GM19238 (cell line): Measurements from ENCODE around the gene CRABP1.

Experiments used
- DNase-seq: peaks from one replicate; pipeline ENCODE4 v3.0.0; 2011; ENCODE audit warnings: low spot score; ENCODE audit not compliant: insufficient read length

Gene CRABP1

DNA sequence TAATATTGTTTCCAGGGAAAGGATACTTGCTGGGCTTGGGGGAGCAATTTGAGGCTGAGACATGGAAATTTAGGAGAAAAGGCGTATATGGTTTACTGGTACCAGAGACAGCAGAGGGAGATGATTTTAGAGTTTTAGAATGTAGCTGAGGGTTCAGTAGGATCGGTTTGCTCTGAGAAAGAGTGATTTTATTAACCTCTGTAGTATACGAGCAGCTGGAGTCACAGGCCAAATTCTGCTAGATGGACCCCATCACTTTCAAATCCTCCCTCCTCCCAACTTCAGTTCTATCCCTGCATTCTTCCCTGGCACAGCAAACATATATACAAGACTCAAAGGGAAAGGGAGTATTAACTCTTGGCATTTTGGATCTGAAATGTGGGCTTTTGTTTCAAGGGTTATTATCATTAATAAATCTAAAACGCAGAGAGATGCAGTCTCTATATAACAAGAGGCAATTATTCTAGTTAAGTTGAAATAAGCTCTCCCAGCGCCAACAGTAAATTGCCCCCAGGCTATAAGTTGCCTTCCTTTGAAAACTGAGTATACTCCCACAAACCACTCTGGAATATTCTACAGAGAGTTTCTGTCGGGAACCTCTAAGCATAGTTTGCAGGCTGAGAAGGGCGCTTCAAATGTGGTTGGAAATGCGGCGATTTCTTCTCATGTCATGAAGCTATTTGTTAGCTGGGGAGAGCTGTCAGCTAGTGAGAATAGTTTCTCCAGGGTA is 5.4 kb downstream of the CRABP1 start:
- DNase-seq: no peak

- no peak for DNase-seq
These were observed 7.7 kb downstream of the CRABP1 start for GRCh38 chr15:78347586-78348543.

GRCh38 chr15:78350058-78350457 is 9.9 kb downstream of the CRABP1 start:
- no peak for DNase-seq

GRCh38 chr15:78351539-78351938 is 11.4 kb downstream of the CRABP1 start:
- DNase-seq: no peak

- DNase-seq: no peak
These were observed 12.9 kb downstream of the CRABP1 start for GRCh38 chr15:78353093-78353492.

- no peak for DNase-seq
These were observed 15.0 kb downstream of the CRABP1 start for GRCh38 chr15:78355177-78355576.

GRCh38 chr15:78358102-78358870 is 18.1 kb downstream of the CRABP1 start:
- no peak for DNase-seq

DNA sequence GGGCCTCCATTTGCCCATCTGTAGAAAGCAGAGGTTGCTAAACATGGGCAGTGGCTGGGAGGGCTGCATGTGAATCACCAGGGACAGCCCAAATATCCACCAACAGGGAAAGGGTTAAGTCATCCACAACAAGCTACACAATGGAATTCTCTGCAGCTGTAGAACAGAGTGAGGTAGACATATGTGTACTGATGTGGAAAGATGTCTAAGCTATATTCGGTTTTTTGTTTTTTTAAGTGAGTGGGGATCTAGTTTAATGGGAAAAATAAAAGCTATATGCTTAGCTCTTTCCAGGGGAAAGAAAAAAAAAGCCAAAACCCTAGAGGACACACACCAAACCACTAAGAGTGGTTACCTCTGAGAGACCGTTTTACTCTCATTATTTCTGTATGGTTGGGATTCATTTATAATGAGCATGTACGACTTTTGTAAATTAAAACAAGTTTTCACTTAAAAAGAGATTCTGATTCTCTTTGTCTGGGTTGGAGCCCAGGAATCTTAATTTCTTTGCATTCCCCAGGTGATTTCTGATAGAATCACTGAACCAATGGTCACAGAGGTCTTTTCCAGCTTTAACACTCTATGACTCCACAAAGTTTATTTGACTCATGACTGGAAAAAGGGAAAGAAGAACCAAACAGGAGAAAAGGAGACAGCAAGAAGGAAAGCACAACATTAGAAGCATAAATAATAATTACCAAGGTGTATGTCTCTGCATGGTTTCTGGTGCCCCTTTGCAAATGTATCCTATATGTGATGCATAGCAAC is 19.1 kb downstream of the CRABP1 start:
- DNase-seq: no peak

DNA sequence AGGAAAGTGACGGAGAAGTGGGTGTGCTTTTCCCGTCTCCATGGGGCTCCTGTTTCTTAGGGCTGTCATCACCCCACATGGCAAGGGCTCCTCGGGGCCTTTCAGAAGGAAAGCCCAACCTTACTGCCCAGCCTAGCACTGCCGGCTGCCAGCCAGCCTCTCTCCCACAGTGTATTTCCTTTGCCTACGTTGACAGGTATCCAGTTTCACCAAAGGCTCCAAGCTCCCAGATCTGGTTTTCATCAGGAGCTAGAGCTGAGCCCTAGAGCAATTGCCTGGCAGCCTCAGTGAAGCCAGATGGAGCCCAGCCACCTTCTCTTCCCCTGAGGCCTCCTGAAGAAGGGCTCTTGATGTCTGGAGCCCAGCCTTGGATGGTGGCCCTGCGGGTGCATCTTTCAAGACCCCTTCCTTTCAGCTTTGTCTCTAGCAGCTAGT is 20.2 kb downstream of the CRABP1 start:
- no peak for DNase-seq

DNA sequence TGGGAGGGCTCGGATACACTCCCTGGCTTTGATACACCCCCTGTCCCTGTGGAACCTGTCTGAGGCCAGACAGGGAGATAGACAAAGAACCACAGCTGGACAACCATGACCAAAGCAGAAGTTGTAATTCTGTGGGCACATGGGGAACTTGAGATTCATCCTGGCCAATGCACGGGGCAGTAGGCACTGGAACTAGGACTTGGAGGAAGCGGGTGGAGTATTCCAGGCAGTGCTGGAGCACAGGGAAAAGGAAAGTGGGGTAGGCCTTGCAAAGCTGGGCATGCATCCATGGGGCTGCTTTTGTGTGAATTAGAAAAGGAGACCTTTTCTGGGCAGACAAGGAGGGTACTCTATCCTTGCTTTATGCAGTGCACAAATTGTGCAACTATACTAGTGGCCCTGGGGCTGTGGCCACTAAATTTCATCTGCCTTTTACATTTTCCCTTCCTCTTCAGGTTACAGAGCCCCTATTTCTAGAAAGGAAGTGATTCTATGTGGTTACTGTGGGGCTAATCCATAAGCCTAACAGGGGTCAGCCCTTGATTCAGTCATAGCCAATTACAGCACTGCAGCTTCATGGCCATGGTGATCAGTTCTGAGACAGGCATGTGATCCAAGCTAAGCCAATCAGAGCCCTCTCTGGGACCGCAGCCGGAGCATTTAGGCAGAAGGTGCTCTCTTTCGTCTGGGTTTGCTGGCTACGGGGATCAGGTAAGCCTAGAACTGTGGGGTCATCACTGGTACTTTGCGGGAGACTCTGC is 21.0 kb downstream of the CRABP1 start:
- no peak for DNase-seq

GRCh38 chr15:78361771-78362506 is 21.8 kb downstream of the CRABP1 start:
- no peak for DNase-seq

- no peak for DNase-seq
These were observed 22.7 kb downstream of the CRABP1 start for GRCh38 chr15:78362716-78363380.

DNA sequence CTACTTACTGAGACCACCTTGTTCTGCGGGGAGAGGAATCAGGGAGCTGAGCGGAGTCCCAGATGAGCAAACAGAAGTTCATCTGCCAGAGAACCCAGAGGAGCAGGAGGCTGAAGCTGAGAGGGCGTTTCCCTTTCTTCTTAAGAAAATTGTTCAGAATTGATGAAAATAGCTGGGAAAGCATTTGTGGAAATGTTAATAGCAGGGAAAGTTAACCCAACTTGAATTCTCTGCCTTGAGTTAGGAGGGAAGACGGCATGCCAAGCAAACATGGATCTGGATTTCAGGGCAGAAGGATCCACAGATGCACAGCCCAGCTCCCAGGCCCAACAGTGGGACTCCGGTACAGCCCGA is 23.2 kb downstream of the CRABP1 start:
- DNase-seq: no peak

- no peak for DNase-seq
These were observed 24.1 kb downstream of the CRABP1 start for GRCh38 chr15:78364233-78364632.

DNA sequence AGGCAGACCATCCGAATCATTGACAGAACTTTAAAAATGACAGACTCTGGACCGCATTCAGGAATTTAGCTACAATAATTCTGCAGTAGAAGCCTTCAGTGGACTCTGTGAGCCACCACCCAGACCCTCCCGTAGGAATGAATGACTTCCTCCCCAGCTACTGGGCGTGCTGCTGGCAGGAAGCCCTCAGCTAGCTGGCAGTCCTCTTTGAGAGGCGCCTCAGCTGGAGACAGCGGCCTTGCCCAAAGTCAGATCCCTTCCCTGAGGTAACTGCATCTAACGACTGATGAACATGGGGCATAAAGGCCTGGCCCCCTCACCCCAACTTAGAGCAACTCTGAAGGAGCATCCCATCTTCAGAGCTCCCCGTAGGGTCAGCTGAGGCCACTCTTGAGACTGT is 25.8 kb downstream of the CRABP1 start:
- no peak for DNase-seq

DNA sequence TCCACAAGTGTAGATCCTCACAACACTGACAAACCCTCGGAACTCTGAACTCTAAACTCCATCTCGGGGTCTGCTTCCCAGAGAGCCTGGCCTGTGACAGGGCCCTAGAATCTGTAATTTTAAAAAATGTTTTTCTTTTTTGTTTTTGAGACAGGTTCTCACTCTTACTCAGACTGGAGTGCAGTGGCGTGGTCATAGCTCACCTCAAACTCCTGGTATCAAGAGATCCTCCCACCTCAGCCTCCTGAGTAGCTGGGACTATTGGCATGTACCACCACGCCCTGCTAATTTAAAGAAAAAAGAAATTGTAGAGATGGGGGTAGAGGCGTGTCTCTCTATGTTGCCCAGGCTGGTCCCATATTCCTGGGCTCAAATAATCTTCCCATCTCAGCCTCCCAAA is 26.2 kb downstream of the CRABP1 start:
- no peak for DNase-seq

GRCh38 chr15:78368651-78369050 is 28.5 kb downstream of the CRABP1 start:
- no peak for DNase-seq

DNA sequence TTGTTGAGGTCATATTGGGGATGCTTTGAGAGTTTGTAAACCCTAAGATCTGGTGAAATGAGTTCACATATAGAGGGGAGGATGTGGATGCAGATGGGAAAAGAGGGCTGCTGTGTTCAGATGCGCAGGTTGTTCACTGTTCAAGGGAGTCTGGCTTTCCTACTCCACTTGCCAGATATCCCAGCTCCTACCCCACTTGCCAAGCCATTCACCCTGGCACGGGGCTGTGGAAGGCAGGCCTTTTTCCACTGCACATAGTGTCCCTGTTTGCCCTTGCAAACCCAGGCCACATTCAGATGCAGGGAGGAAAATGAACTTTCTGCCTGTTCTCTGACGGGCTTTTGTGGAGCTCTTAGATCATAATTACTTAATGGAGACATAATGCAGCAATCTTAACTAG is 29.0 kb downstream of the CRABP1 start:
- no peak for DNase-seq

- DNase-seq: no peak
These were observed 29.9 kb downstream of the CRABP1 start for GRCh38 chr15:78370013-78370412.
